Esophagus mucosa (tissue), 1 donor: ENCODE measurements around the gene SRGAP2. TPM values are rescaled to one million over a fixed set of nuclear protein-coding genes. Genes with fewer than 3 reads are reported as not detected.
"Not testable (repeated sequence)": the region's sequence is repeated elsewhere in the genome, so short reads cannot be mapped to it uniquely, and the experiment has no call there.

ENCODE experiments used
- ATAC-seq: fragments of 200-7000 bp; cut with Tn5 transposase; one replicate; pipeline ENCODE4 v1.9.1; 2020
- total RNA-seq: library from RNA; stranded (reverse); gene quantifications from one replicate; pipeline ENCODE4 v1.2.4, GENCODE V29; 2023
- donor health status: DM: yes; HTN: yes; CAD: no.

Gene SRGAP2
- total RNA-seq, 1 donor from 2014 or later: 33.0 TPM

DNA sequence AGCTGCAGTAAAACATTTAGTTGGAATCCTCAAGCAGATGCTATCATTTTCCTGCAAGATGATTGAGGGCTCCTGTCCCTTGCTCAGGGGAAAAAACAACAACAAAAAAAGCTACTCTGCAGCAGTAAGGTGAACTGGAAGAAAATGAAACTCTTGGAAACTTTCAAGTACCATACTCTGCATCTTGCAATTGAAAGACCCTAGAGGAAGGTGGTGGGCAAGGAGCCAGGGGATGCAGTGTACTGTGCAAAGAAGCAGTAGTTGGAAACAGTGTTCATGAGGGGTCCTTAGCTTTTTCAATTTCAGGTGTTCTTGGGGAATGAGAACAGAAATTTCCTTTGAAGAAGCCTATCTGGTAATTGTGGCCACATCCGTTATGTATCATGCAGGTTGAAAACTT, 7.5 kb downstream of the SRGAP2 start:
- not testable (repeated sequence) for ATAC-seq

DNA sequence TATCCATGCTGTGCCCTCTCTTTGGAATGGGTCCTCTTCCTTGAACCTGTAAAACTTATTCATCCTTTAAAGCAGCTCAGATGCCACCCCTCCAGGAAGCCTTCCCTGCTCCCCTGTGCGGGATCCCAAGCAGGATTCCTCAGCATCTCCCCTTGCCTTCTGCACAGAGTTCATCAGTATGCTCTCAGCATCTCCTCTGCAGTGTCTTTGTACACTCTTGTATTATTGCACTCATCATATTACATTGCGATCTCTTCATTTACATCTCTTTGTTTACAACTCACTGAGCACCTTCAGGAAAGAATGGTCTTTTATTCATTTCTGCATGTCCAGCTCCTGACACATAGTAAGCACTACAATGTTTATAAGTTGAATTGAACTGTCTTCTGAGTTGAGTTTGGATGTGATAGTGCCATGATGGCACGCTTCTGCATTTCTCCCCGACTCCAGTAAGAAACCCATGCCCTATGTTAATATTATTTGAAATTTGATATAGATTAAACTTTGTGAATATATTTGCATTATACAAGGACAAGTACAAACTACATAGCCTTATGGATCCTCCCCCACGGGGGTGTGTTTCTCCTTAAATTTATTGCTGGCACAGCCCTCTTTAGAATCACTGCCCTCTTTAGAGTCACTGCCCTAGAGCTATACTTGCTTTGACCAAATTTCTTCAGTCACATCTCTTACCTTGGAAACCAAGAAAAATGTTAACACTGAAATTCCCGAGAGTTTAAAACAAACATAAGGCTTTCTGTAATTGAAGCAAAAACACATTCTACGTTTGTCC, 12.5 kb downstream of the SRGAP2 start:
- ATAC-seq: not testable (repeated sequence)

DNA sequence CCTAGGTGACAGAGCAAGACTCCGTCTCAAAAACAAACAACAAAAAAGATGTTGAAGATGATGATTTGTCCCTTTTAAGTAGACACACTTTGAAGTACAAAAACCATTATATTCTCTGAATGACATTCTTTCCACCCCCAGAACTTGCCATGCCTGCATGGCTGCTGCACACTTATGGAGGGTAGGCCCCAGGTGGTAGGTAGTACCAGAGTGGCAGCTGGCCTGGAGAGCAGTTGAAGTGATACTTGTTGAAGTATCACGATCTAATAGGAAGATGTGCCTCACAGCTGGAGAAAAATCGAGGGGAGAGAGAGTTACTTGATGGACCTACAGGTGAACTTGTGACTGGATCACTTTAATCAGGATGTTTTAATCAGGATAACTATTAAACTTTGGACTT, 14.9 kb downstream of the SRGAP2 start:
- ATAC-seq: not testable (repeated sequence)

DNA sequence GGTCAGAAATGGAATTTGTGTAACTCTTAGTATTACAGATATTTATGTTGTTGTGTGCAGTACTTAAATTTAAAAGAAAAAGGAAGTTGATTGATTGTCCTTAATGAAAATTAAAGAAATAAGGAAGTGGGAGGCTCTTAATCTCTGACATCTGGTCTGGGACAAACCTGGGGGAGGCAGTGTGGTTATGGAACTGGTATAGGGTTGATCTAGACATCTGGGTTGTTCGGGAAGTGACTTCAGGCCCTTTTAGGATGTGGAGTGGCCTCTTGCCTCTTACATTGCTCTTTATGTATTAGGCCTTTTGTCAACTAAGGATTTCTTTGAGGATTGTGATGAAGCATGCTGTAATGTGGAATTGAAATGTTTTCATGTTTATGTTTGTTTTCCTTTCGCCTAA, 15.4 kb downstream of the SRGAP2 start:
- not testable (repeated sequence) for ATAC-seq

DNA sequence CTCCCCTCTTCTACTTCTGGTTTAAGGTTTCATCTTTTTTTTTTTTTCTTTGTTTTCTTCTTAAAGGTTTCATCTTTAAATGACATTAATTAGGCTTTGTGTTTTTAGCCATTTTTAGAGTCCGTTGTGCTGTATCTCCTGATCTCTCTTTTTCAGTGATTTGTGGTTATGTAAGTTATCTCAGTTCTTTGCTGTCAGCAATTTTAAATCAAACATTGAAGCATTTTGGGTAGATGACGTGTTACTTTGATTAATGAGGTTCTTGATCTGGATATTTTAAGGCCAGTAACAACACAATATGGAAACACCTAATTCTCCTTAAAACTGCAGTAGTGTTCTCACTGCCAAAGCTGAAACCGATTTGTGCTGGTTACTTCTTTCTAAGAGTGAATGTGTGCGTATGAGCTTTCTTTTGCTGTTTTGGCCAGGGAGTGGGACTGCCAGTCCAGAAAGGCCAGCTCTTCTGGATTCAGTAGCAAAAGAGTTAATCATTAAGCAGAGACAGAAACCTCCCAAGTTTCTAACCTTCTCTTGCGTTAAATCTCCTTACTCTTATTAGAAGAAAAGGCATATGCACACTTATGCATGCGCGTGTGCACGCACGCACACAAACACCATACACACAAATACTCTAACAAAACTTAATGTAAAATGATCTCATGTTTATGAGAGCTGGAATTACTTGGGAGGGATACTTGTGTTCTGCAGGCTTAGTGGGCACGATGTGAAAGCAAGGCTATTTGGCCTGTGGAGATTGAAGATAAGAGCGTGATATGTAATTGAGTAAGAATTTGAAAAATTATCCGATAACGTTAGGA, 16.4 kb downstream of the SRGAP2 start:
- ATAC-seq: not testable (repeated sequence)

DNA sequence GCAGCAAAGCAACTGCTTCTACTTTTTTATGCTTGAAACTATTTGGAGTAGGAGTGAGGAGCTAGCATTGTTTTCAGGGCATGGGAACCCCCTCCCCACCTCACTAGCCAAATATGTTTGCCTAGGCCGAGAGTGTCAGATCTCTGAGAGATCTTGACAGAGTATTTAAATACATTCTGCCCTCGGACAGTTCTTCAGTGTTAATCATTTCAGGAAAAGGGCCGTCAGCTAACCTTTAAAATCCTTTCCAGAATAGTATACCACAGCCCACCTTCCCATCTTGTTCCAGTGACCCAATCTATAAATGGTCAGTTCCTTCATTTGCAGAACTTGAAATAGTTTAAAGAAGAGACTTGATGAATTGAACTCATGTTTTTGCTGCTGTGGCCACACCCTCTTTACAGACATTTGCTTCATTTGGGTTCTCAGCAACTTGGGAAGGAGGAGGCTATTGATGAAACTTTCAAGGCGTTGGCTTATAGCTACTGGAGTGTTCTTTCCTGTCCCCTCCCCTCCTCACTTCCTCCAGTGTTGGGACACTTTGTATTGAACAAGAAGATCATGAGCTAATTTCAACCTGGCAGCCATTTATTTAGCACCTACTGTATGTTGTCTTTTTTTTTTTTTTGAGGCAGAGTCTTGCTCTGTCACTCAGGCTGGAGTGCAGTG, 17.1 kb downstream of the SRGAP2 start:
- ATAC-seq: peak; percentile 40

DNA sequence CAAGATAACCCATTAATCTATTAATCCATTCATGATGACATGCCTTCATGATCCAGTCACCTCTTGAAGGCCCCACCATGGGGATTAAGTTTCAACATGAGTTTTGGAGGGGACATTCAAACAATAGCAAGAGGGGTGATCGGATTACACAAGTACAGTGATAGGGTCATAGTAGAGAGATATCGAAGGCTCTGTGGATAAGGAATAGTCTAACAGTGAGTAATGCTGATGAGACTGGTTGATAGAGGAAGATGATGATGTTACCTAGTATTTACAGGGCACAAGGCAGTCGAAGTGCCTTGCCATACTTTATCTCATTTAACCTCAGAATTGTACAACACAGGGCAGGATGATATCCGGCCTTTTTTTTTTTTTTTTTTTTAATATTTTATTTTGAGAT, 18.2 kb downstream of the SRGAP2 start:
- ATAC-seq: not testable (repeated sequence)

DNA sequence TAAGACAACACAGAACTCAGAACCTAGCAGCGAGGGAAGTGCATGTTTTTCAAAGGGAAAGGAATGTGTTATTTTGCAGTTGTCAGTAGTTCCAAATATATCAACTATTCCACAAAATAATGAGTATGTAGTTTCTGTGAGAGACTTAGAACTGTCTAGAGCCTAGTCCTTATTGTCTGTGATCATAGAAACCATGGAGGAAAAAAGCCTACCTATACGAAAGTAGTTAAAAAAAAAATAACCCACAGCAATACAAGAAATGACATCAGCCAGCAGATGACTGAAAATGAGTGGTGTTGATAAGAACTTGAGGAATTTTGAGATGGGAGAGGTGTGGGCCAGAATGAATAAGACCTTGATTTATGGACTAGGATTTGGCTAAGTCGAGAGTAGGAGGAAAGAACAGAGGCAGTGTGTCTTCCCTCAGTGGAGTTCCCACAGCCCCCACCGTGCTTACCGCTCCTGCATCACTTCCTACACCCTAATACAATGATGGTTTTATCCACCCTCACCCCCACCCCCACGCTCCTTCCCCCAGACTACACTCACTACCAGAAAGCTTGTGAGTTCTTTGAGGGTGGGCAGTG, 20.9 kb downstream of the SRGAP2 start:
- ATAC-seq: not testable (repeated sequence)

DNA sequence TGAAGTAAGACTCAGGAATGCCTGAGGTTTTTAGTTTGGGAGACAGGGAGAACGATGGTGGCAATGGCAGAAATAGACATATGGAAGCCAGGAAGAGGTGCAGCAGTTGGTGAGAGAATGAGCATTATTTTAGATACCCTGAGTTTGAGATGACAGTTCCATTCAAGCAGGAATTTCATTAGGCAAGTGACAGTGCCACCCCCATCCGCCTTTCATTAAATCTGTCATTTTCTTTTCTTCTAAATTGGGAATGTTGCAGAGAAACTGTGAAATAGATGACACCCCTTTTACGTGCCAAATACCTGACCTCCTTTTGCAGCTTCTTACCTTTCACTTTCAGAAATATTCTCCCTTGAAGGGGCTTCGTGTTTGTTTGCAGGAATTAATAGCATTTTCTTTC, 22.0 kb downstream of the SRGAP2 start:
- ATAC-seq: not testable (repeated sequence)

DNA sequence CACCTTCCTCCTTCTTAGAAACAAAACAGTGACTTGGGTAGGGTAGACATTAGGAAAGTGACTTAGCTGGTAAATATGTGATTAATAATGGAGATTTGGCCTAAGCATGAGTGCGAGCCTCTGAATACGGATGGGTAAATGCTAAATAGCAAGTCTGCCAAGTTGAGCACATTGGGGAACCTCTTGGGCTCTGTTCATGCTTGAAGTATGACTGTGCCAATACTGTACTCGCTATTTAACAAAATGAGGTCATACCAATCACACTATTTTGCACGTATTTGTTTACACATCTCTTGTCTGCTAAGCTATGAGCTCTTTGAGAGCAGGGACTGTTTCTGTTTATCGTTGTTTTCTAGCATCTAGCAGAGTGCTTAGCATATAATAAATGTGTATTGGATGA, 23.5 kb downstream of the SRGAP2 start:
- ATAC-seq: peak; percentile 87

DNA sequence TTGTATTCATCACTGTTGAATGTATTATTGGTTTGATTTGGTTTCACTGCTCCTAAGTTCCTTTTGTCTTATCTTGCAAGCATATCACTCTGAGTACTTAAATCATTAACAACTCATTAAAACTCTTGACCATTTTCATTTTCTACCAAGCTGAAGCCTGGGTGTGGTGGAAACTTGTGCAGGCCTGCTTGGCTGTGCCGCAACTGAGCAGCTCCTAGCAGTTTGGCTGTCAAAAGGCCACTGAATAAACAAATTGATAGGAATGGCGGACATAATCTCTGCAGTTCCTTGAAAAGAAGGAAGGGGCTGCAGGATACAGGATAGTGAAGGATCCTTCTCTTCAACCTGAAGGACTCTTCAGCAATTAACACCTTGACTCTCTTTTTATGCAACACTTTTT, 25.9 kb downstream of the SRGAP2 start:
- peak; percentile 44 for ATAC-seq

DNA sequence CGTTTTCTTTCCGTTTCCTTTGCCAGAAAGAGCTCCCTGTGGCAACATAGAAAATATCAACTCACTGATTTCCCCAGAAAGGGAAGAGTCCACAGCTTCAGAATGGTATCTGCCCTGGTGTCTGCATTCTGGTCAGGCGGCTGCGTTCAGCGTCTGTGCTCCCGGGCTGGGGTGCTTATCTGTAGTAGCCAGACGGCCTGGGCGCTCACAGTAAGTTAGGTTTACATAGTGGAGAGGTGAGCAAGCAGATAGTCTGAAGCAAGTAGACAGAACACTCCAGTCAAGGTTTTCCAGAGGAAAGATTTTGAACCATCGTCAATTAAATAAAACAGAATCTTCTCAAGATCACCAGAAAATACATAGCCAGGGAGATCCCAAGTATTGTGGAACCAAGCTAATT, 28.6 kb downstream of the SRGAP2 start:
- not testable (repeated sequence) for ATAC-seq

DNA sequence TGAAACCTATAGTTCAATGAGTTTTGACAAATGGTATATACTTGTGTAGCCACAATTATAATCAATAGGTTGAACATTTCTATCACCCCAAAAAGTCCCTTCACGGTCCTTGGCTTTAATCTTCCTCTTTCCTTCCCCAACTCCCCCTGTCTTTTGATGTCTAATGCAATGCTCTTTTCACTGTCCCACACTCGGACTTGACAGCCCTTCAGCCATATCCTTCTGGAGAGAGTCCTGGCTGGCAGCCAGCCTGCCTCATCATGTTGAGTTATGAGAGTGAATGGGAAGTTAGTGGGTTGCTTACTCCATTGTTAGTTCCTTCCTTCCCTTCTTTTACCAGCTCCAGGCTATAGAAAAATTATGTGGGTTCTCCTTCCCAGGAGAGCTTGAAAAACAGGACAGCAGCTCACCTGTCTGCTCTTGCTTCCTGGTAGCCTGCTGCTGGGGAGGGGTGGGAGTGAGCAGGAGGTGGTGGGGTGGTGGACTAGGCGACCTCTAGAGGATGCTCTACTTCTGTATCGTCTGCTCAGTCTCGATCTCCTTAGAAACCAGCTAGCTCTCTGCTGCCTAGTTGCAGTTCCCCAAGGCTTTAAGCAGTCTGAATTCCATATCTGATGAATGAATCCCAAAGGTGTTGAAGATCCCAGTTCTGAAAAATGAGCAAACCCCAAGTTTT, 29.8 kb downstream of the SRGAP2 start:
- peak; percentile 79 for ATAC-seq

DNA sequence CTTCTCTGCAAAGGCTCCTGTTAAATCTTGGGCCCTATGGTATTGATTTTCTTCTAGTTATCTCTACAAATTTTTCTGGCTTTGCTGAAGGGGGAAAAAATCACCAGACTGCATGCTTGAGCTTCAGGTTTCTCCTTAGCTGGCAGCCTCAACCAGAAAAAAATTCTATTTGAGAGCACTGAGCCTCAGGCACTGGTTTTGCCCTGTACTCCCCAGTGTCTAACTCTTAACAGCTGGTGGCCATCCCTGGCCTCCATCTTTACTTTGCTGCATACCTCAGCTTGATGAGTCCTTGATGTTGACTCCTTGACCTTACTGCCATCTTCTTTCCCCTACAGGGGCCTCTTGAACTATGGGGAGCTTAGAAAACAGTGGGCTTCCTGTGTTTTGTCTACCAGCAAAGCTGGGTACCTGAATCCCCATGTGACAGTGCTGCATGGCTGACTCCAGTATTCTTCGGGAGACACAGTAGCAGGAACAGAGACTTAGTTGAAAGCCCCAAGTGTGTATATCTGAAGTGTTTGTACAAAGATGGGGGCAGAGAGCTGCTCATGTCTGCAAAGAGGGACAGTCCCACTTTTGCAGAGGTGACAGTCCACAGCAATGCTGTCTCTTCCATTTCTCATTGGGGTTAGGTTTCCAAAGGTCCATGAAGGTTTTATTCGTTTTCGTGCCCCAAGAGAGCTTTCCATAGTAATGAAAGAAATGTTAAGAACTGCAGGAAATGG, 31.0 kb downstream of the SRGAP2 start:
- not testable (repeated sequence) for ATAC-seq

DNA sequence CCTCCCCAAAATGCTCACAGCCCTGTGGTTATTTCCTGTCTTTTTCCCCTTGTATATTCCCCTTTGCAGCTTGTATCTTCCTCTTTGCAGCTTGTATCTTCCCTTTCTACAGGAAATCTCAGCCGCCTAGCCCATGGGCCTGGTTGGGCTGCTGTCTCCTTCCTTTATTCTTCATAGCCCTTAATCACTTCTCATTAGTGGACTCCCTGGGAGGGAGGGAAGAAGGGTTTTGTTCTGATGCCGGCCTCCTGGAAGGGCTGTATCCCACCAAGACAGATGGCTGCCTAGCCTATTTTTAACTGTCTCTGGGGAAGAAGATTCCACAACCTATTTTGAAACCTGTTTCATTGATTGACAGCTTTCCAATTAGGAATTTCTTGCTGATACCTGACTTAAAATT, 31.8 kb downstream of the SRGAP2 start:
- ATAC-seq: not testable (repeated sequence)

DNA sequence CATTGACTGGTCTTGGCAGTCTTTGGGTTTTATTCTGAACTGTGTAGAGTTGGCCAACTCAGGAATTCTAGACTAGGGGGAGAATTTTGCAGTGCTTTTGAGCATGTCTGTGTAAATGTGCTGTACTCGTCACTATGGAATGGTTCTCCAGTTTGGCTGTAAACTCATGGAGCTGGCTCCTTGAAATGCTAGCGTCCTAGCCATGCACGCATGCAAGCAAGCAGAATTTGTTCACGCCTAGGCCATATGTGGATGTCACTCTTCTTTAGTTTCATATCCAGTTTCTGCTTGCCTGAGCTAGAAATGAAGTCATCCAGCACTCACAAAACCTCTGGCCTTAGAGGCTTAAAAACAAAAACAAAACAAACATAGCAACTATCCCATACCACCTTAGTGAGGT, 36.9 kb downstream of the SRGAP2 start:
- not testable (repeated sequence) for ATAC-seq

DNA sequence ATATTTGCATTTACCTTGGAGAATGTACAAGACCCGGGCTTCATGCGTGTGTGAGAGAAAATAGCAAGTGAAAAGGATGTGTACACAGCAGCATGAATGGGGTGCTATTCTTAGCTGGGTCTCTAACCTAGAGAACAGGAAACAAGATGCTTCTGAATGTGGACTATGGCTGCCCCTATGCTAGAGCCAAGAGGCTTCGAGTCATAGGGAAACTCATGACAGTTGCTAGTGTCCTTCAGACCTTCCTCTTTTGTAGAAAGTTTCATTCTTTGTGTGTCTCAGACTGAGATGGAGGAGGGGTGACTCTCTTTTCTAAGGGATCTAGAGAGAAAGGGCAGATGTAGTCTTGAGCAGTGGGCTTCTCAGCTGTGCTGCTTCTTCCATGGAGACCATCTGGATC, 40.0 kb downstream of the SRGAP2 start:
- peak; percentile 81 for ATAC-seq

DNA sequence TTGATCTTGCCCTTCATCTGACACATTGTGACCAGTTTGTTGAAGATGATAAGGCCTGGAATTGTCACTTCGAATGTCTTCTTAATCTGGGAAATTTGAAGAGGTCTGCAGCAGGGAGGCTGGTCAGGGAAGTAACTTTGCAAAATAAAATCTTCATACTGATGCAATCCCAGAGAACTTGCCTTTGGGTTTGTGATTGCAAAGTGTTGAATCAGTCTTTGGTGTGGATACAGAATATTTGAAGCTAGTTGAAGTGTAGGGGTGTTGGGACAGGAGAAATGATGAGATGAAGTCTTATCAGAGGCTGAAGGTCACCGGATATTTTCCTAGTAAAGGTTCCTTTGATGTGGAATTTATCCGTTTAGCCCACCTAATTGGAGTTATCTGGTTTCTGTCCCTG, 42.1 kb downstream of the SRGAP2 start:
- ATAC-seq: not testable (repeated sequence)

DNA sequence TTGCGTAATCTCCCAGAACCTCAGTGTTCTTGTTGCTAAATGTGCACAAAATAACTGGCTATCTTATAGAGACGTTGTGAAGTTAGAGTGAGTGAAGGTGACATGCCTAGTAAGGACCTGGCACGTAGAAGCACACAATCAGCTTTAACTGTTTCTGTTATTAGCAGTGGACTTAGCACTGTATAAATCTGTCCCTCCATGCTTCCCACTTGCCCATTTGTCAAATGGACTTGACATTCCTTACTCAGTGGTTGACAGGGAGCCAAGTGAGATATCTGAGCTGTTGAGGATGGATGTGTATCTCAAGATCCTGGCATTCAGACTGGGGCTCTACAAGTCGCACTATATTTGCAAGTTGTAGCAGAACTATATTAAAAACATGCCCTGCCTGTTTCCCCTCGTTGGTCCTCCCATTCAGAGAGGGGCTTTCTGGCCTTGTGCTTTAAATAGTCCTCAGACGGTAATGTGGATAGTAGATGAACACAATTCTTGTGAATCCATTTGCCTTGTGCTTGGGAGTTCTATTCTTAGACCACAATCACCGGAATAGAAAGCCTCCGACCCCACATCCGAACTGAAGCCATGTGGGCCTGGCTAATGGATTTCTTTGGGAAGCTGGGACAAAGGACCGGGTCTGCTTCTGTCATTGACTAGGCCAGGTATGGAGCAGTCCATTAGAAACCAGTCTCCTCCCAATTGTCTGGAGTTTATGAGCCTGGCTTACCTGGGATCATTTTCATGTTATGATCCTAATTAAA, 43.0 kb downstream of the SRGAP2 start:
- ATAC-seq: not testable (repeated sequence)

DNA sequence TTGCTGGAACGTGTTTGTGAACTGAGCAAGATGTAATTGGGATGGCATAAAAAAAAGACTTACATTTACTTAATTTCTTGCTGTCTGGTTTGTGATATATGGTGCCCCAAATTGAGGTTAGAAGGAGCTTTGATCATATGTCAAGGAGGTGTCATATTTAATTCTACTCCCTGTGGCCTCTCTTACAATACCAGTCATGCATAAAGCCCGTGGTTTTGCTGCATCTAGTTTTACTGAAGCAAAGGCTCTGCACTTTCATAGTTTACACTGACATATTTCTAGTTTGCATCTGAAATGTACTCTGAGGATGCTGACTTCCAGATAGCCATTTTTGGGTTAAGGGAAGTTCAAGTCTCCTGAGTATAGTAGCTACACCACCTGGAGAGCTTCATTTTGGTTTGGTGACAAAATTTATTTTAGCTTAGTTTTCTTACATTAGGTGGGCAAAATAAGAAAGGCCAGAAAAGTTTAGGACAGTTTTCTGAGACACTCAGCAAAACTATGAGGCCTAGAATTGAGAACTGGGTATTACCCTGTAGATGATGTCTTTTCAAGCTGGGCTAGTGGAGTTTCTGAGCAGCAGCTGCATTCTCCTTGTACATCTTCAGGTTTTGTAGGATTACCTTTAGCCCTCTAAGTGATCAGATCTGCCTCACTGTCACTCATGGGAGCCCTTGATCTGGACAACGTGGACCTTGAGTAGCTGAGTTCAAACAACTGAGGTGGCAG, 47.8 kb downstream of the SRGAP2 start:
- not testable (repeated sequence) for ATAC-seq
